H7 (cell line): ENCODE results near the gene REEP2. TPM values are rescaled to one million over a fixed set of nuclear protein-coding genes. Genes with fewer than 3 reads are reported as not detected.
"Not testable (repeated sequence)": the region's sequence is repeated elsewhere in the genome, so short reads cannot be mapped to it uniquely, and the experiment has no call there.

Source experiments
- DNase-seq: peaks from one replicate; pipeline ENCODE4 v3.0.0; 2012
- H3K27me3 ChIP-seq: 2 replicates; pipeline ENCODE4 v1.6.0; 2011; ENCODE audit warnings: mild to moderate bottlenecking, low read length; ENCODE audit not compliant: control insufficient read depth, insufficient read depth
- H3K36me3 ChIP-seq: replicated peaks from 2 replicates; pipeline ENCODE4 v1.5.1; 2011; ENCODE audit warnings: low read length; ENCODE audit not compliant: control insufficient read depth, insufficient read depth
- H3K4me3 ChIP-seq: 2 replicates; pipeline ENCODE4 v1.5.1; 2011; ENCODE audit warnings: low read depth, mild to moderate bottlenecking, control low read depth, low read length, moderate library complexity; ENCODE audit not compliant: insufficient read depth
- total RNA-seq: library from RNA; depleted of rRNA; stranded (reverse); fragments of >200 nt; shearing (Covaris generic); gene quantifications from 2 replicates; pipeline ENCODE4 v1.2.3, GENCODE V29; 2014; rRNA removed

The REEP2 gene, protein sequence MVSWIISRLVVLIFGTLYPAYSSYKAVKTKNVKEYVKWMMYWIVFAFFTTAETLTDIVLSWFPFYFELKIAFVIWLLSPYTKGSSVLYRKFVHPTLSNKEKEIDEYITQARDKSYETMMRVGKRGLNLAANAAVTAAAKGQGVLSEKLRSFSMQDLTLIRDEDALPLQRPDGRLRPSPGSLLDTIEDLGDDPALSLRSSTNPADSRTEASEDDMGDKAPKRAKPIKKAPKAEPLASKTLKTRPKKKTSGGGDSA
- total RNA-seq = 18.3 and 20.3 TPM in 2 replicates

DNA sequence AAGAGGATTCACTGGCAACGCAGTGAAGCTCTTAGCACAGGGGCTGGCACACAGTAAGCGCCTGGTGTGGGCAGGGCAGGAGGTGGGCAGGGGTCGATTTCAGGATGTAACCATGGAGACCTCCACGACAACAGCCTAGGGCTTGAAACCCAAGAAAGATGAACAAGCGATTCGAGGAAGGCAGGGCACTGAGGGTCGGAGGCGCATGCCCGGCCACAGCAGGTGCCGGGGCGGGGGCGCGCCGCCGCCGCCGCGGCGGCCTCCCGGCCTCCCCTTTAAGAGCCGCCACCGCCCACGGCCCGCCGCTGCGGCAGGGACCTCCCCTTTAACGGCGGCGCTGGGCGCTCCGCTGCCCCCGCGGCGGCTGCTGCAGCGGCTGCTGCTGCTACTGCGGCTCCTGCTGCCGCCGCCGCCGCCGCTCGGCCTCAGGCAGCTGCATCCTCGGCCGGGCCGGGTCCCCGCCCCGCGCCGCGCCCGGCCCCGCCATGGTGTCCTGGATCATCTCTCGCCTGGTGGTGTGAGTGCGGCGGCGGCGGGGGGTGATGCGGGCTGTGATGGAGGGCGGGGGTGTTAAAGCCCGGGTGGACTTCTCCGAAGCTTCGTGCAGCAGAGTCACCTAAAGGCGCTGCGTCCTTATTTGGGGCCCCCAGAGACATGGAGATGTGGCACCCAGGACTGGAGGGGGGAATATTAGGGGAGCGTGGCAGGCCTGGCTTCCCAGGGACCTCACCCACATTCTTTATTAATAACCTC, at the start of gene REEP2:
TSS of gene REEP2 (plus strand) at position 334 of the 753 bp plus-strand sequence. CDS start at position 486, 152 bp downstream.
- Histone ChIP-seq H3K36me3 (peaks cover 11% of the 10 kb centered on the region), H3K4me3 (peak within 1 kb of the TSS; percentile 68), H3K27me3 (no peaks in the 10 kb centered on the region; the same call in 1 of the 2 replicates)
- DNase-seq = peak; percentile 97

- Histone ChIP-seq H3K4me3 (no peak overlapping the region), H3K36me3 (peaks cover 48% of the 10 kb centered on the region), H3K27me3 (no peaks in the 10 kb centered on the region)
- DNase-seq = no peak
These were observed 49.5 kb upstream of the REEP2 start for GRCh38 chr5:138389332-138389731.

DNA sequence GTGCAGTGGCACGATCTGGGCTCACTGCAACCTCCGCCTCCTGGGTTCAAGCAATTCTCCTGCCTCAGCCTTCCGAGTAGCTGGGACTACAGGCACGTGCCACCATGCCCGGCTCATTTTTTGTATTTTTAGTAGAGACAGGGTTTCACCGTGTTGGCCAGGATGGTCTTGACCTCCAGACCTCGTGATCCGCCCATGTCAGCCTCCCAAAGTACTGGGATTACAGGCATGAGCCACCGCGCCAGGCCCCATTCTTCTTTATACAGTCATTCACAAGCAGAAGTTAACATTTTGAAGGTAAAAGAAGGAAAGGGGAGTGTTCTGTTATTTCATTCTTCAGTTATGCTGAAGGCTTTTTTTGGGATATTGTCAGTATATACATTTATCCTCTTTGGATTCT, 48.9 kb upstream of the REEP2 start:
- DNase-seq, H3K27me3 ChIP-seq, H3K4me3 ChIP-seq: not testable (repeated sequence)
- H3K36me3 ChIP-seq = peaks cover 49% of the 10 kb centered on the region

DNA sequence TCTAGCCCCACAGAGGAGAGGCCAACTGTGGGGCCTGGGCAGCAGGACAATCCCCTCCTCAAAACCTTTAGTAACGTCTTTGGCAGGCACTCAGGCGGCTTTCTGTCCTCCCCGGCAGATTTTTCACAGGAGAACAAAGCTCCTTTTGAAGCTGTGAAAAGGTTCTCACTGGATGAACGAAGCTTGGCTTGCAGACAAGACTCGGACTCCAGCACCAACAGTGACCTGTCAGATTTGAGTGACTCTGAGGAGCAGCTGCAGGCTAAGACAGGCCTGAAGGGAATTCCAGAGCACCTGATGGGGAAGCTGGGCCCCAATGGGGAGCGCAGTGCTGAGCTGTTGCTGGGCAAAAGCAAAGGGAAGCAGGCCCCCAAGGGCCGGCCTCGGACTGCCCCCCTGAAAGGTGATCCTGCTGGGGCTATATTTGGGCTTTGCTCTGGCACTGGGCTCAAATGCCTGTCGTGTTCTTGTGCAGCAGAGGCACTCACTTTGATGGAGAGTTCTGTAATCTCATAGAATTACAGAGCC, 46.9 kb upstream of the REEP2 start:
- DNase-seq = no peak
- peaks cover 37% of the 10 kb centered on the region for H3K36me3 ChIP-seq
- no peaks in the 10 kb centered on the region for H3K27me3 ChIP-seq
- no peak overlapping the region for H3K4me3 ChIP-seq

DNA sequence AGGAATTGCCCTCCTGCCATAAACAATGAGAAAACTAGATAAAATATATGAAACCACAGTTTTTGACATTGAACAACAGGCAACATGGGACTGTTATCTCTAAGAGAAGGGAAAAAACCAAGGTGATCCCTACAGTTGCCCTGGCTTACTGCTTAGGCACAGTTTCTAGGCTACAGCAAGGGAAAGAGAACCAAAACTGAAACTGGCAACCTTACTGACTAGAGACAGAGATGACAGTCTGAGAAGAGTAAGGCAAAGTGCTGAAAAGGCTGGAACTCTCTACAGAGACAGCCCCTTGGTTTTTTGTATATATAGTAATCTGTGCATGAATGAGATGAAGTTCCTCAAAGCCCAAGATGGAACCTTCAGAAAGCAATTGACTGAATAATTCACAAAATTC, 36.2 kb upstream of the REEP2 start:
- H3K27me3 ChIP-seq = no peaks in the 10 kb centered on the region
- no peak for DNase-seq
- no peak overlapping the region for H3K4me3 ChIP-seq
- peaks cover 17% of the 10 kb centered on the region for H3K36me3 ChIP-seq

- Histone ChIP-seq H3K27me3 (no peaks in the 10 kb centered on the region), H3K4me3 (no peak overlapping the region), H3K36me3 (peaks cover 7% of the 10 kb centered on the region)
- no peak for DNase-seq
These were observed 30.8 kb upstream of the REEP2 start for GRCh38 chr5:138408023-138408422.

DNA sequence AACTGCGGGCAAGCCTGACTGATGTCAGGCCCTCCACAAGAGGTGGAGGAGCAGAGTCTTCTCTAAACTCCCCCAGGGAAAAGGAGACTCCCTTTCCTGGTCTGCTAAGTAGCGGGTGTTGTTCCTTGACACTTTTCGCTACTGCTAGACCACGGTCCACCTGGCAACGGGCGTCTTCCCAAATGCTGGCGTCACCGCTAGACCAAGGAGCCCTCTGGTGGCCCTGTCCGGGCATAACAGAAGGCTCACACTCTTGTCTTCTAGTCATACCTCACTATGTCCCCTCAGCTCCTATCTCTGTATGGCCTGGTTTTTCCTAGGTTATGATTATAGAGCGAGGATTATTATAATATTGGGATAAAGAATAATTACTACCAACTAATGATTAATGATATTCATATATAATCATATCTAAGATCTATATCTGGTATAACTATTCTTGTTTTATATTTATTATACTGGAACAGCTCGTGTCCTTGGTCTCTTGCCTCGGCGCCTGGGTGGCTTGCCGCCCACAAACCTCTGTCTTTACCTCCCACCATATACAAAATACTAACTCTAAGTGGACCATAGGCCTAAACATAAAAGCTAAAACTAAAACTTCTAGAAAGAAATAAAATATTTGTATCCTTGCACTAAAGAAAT, 27.7 kb upstream of the REEP2 start:
- not testable (repeated sequence) for H3K36me3 ChIP-seq, H3K4me3 ChIP-seq, H3K27me3 ChIP-seq, DNase-seq

DNA sequence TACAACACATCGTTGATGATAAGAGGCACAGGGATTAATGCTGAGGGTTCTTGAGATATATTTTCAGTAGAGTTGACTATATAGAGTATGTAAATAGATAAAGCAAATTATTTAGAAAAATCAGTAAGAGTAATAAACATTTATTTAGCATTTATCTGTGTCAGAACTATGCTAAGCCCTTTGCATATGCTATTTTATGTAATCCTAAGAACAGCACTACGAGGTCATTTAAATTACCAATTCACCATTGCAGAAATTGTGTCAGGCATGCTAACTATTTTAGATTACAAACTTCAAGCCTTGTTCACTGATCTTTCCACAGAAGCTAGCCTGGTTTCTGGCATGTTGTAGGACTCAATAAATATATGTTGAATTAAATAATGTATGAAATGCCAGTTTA, 20.4 kb upstream of the REEP2 start:
- H3K36me3 ChIP-seq = peaks cover 32% of the 10 kb centered on the region

DNA sequence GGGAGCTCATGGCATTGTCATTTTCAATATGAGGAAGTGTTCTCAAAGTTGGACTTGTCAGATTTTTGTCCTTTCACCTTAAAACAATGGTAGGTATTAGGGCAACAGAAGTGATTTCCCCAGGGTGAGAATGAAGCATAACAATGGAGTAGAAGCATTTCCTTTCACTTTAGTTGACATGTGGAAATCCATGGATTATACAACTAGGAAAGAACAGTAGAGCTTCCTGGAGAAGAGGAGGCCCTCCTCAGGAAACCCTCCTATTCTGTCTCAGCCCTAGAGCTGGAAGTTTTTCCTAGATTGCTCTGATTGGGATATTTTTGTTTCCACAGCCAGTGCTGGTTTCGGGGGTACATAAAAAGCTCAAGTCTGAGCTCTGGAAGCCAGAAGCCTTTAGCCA, 13.8 kb upstream of the REEP2 start:
- no peak for DNase-seq
- peaks cover 40% of the 10 kb centered on the region for H3K36me3 ChIP-seq
- H3K4me3 ChIP-seq = no peak overlapping the region
- no peaks in the 10 kb centered on the region for H3K27me3 ChIP-seq

More for the DNA sequence above, 20.4 kb upstream of the REEP2 start:
- no peaks in the 10 kb centered on the region for H3K27me3 ChIP-seq
- DNase-seq = no peak
- H3K4me3 ChIP-seq = no peak overlapping the region

DNA sequence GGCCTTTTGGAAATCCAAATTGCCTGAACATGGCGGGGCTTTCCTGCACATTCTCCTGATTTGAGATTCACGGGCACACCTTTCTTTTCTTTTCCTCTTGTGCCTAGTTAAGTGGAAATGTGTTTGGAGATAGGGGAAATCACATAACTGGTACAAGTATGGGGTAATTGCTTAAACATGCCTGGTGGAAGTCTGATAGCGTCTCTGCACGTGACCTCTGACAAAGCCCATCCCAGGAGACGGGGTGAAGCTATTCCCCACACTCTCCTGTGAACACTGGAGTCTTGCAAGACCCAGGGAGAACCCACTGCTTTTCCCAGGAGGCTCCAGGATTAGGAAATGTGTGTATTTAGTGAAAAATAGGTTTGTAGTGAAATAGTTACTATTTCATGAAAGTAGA, 2.9 kb upstream of the REEP2 start:
- Histone ChIP-seq H3K4me3 (no peak overlapping the region), H3K27me3 (no peaks in the 10 kb centered on the region; the same call in 1 of the 2 replicates), H3K36me3 (peaks cover 23% of the 10 kb centered on the region)
- no peak for DNase-seq

GRCh38 chr5:138438003-138438723, 694 bp upstream of the REEP2 start:
- Histone ChIP-seq H3K27me3 (no peaks in the 10 kb centered on the region; the same call in 1 of the 2 replicates), H3K4me3 (peak overlapping the region; percentile 68; the same call in 1 of the 2 replicates), H3K36me3 (peaks cover 13% of the 10 kb centered on the region)
- DNase-seq = peak; percentile 61

DNA sequence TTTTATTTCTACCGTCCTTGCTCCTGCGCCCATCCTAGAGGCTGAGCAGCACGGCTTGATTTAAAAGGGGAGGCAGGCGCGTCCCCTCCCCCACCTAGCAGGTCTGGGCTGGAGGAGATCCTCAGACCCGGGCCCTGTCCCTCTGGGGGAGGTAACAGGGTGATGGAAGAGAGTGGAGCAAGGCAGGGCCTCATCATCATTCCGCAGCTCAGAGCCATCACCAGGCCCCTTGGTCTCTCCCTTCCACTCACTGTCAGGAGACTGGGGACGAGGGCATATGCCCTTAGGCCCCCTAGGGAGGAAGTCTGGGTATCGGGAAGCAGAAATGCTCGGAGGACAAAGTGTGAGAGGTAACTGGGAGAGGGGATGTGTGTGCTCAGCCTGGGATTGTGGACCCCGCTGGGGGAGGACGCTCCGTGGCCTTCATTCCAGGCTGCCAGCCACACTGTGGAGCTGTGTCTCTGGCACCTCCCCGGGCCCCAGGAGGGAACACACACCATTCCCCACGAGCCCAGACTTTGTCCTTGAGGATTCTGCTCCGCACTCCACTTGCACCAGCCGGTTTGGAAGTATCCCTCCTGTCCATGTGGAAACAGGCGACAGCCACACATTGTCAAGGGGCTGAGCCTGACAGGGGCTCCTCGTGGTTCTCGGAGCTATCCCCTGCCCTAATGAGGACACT, 761 bp downstream of the REEP2 start:
- Histone ChIP-seq H3K36me3 (peaks cover 10% of the 10 kb centered on the region), H3K27me3 (no peaks in the 10 kb centered on the region; the same call in 1 of the 2 replicates), H3K4me3 (peak overlapping the region; percentile 68)
- peak; percentile 85 for DNase-seq

GRCh38 chr5:138440159-138441073, 1.6 kb downstream of the REEP2 start:
- DNase-seq = peak; percentile 71
- H3K36me3 ChIP-seq = peaks cover 6% of the 10 kb centered on the region
- H3K27me3 ChIP-seq = no peaks in the 10 kb centered on the region; the same call in 1 of the 2 replicates
- no peak overlapping the region; the same call in 1 of the 2 replicates for H3K4me3 ChIP-seq
